Uterus (tissue), 4 donors: ENCODE data around the gene OBSCN. TPM values are rescaled to one million over a fixed set of nuclear protein-coding genes. Genes with fewer than 3 reads are reported as not detected.
A peak's percentile ranks its signal among the peaks of the same experiment; 100 is the strongest.

Experiments
- DNase-seq, 2 donors: peaks; one replicate each; pipeline ENCODE4 v3.0.0-alpha.2; 2019 to 2020
- H3K27ac ChIP-seq, 2 donors: fragments of 200-600 bp; sonication (generic); 1 replicate in 1 of 2; 2 replicates in 1 of 2; pipeline ENCODE4 v1.5.1; 2016 to 2018
- H3K27me3 ChIP-seq, 2 donors: fragments of 200-600 bp; sonication (generic); one replicate each; pipeline ENCODE4 v1.5.1; 2018 to 2019; ENCODE audit warnings: control low read depth in 1 of 2
- H3K36me3 ChIP-seq, 2 donors: fragments of 200-600 bp; sonication (generic); one replicate each; pipeline ENCODE4 v1.5.1; 2019; ENCODE audit warnings: control low read depth in 1 of 2
- H3K4me1 ChIP-seq, 2 donors: fragments of 200-600 bp; sonication (generic); one replicate each; pipeline ENCODE4 v1.5.1; 2018 to 2019; ENCODE audit warnings: control low read depth in 1 of 2
- H3K4me3 ChIP-seq, 2 donors: fragments of 200-600 bp; sonication (generic); 1 replicate in 1 of 2; 2 replicates in 1 of 2; pipeline ENCODE4 v1.5.1; 2018 to 2019; ENCODE audit warnings: mild to moderate bottlenecking in 1 of 2
- H3K9me3 ChIP-seq, 2 donors: fragments of 200-600 bp; sonication (generic); one replicate each; pipeline ENCODE4 v1.5.1; 2019; ENCODE audit warnings: control low read depth in 1 of 2
- POLR2A ChIP-seq, 2 donors: fragments of 450-650 bp; IDR thresholded peaks; one replicate each; pipeline ENCODE4 v1.6.1; 2016; ENCODE audit warnings: antibody characterized with exemption in 2 of 2, mild to moderate bottlenecking in 1 of 2, moderate library complexity in 1 of 2
- intact Hi-C: fragments of 100-400 bp; cut with DNase I; formaldehyde crosslinking; loops from one replicate; pipeline ENCODE4 v1.15.1; 2023; ENCODE audit warnings: low total_unique reads
- total RNA-seq, 4 donors: library from RNA; depleted of rRNA in 3 of 4; stranded (reverse); fragments of >200 nt in 3 of 4; gene quantifications; one replicate each; pipeline versions ENCODE4 v1.1.0 to v1.2.4, GENCODE V29; 2014 to 2023
- TF ChIP-seq, protein P1 (sequence below), 4 experiments: fragments of 200-600 bp in 2 of 4; fragments of 450-650 bp in 2 of 4; sonication (generic) in 2 of 4; IDR thresholded peaks; one replicate each; pipeline ENCODE4 v1.5.1; 2016 to 2019; ENCODE audit warnings: antibody characterized with exemption in 4 of 4, mild to moderate bottlenecking in 2 of 4, moderate library complexity in 1 of 4
- donor health status: DM: yes; HTN: yes; CAD: no.

Gene OBSCN
- total RNA-seq, 4 donors from 2014 or later: 5.9 to 53.2 (median 22.4) TPM

DNA sequence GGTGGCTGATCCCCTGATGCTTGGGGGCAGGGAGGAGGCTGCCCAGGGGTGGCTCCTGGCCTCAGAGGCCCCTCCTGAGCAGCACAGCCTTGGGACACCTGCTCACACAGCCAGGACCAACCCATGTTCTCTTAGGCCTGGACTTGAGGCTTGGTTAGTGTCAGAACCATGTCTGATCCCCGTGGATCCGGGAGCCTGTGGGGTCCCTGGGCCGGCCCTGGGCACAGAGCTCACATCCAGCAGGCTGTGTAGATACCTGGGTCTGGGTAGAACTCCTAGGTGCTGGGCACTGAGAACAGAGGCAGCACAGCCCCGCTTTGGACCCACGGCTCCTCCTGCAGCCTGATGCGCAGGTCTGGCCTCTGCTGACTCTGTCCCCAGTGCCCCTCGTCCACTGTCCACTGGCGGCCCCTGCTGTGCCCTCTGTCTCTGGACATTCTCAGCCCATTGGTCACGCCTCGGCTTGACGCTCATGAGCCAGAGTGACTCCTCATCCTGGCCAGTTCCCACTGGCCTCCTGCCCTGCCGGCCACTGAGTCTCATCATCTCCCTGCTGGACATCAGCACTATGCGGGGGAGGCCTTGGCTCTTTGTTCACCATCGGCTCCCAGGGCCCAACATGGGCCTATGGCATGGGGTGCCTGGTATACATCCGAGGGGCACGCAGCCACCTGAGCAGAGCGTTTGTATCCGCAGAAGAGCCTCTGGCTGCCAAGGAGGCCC is 128.6 kb downstream of the OBSCN start:
- H3K4me1 ChIP-seq: no peaks in the 10 kb centered on the region
- no peaks in the 10 kb centered on the region for H3K36me3 ChIP-seq
- TF ChIP-seq, protein P1, sequence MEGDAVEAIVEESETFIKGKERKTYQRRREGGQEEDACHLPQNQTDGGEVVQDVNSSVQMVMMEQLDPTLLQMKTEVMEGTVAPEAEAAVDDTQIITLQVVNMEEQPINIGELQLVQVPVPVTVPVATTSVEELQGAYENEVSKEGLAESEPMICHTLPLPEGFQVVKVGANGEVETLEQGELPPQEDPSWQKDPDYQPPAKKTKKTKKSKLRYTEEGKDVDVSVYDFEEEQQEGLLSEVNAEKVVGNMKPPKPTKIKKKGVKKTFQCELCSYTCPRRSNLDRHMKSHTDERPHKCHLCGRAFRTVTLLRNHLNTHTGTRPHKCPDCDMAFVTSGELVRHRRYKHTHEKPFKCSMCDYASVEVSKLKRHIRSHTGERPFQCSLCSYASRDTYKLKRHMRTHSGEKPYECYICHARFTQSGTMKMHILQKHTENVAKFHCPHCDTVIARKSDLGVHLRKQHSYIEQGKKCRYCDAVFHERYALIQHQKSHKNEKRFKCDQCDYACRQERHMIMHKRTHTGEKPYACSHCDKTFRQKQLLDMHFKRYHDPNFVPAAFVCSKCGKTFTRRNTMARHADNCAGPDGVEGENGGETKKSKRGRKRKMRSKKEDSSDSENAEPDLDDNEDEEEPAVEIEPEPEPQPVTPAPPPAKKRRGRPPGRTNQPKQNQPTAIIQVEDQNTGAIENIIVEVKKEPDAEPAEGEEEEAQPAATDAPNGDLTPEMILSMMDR (IDR thresholded peaks at IDR 0.05): no peak
- no peak for TF ChIP-seq POLR2A (IDR thresholded peaks at IDR 0.05)
- no peak overlapping the region for H3K4me3 ChIP-seq
- no peaks in the 10 kb centered on the region for H3K27me3 ChIP-seq
- no peaks in the 10 kb centered on the region for H3K9me3 ChIP-seq
- peak in 1 of 2 donors; percentile 9 for DNase-seq
- intact Hi-C loops: no loop called here
- H3K27ac ChIP-seq: no peak overlapping the region

DNA sequence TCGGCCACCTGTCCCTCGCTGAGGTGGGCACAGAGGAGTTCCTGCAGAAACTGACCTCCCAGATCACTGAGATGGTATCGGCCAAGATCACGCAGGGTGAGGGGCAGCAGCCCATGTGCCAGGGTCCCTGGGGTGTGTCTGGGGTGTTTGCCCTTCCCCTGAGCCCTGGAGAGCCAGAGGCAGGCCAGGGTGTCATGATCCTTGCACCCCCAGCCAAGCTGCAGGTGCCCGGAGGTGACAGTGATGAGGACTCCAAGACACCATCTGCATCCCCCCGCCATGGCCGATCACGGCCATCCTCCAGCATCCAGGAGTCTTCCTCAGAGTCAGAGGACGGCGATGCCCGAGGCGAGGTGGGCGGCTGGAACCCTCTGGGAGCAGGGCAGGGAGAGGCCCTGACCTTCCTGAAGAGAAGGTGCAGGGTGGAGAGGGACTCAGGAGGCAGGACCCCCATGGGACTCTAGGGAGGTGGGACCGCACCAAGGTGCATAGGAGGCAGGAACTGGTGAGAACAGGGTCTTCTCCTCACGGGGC is 129.3 kb downstream of the OBSCN start:
- no peak for TF ChIP-seq POLR2A (IDR thresholded peaks at IDR 0.05)
- TF ChIP-seq, protein P1 (IDR thresholded peaks at IDR 0.05): no peak
- Histone ChIP-seq H3K4me3 (no peak overlapping the region), H3K36me3 (no peaks in the 10 kb centered on the region), H3K9me3 (no peaks in the 10 kb centered on the region), H3K27ac (no peak overlapping the region), H3K27me3 (no peaks in the 10 kb centered on the region), H3K4me1 (no peaks in the 10 kb centered on the region)
- intact Hi-C loops: no loop called here
- DNase-seq: peak in 1 of 2 donors; percentile 9

DNA sequence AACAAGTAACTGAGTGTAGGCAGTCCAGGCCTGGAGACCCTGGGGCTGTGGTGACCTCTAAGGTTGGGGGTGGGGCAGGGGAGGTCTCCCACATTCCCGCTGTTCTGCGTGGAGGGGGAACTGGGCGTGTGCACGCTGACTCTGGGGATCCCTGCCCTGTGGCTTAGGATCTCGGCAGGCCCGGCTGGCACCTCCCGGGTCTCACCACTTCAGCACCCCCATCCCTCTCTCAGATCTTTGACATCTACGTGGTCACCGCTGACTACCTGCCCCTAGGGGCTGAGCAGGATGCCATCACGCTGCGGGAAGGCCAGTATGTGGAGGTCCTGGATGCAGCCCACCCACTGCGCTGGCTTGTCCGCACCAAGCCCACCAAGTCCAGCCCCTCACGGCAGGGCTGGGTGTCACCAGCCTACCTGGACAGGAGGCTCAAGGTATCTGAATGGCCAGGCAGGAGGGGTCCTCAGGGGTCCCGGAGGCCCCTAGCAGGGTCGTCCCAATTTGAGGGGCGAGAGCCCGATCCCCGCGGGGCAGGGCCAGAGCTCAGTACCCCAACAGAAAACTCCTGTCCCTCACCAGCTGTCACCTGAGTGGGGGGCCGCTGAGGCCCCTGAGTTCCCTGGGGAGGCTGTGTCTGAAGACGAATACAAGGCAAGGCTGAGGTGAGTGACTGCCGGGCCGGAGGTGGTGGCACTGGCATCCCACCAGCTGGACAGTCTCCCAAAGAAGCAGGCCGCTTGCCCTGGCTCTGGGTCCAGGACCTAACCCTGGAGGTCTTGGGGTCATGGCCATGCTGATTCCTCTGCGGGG is 130.1 kb downstream of the OBSCN start:
- no peak overlapping the region for H3K27ac ChIP-seq
- no peak overlapping the region for H3K4me3 ChIP-seq
- no peaks in the 10 kb centered on the region for H3K27me3 ChIP-seq
- no peak for TF ChIP-seq POLR2A (IDR thresholded peaks at IDR 0.05)
- TF ChIP-seq, protein P1 (IDR thresholded peaks at IDR 0.05): no peak
- no peaks in the 10 kb centered on the region for H3K4me1 ChIP-seq
- intact Hi-C loops: no loop called here
- H3K9me3 ChIP-seq: no peaks in the 10 kb centered on the region
- DNase-seq: peak; percentile 8 to 12
- no peaks in the 10 kb centered on the region for H3K36me3 ChIP-seq

DNA sequence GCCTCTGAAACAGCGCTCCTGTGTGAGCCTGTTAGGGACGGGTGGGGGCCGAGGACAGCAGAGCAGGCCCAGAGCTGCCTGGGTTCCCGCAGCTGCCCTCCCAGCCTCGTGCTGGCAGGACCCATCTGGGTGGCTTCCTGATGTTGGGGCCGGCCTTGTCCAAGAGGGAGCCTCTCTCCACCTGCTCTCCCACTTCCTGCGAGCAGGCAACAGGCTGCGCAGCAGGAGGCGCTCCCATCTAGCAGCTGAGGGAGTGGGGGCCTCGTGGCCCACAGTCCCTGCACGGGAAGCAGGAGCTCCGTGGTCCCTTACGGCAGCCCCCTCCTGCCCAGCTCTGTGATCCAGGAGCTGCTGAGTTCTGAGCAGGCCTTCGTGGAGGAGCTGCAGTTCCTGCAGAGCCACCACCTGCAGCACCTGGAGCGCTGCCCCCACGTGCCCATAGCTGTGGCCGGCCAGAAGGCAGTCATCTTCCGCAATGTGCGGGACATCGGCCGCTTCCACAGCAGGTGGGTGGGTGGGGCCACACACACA is 130.7 kb downstream of the OBSCN start:
- Histone ChIP-seq H3K27me3 (no peaks in the 10 kb centered on the region), H3K4me1 (no peaks in the 10 kb centered on the region), H3K9me3 (no peaks in the 10 kb centered on the region), H3K4me3 (no peak overlapping the region), H3K36me3 (no peaks in the 10 kb centered on the region), H3K27ac (no peak overlapping the region)
- peak in 1 of 2 donors; percentile 6 for DNase-seq
- TF ChIP-seq, protein P1 (IDR thresholded peaks at IDR 0.05): no peak
- TF ChIP-seq POLR2A (IDR thresholded peaks at IDR 0.05): no peak
- intact Hi-C loops: no loop called here
